Measurements from ENCODE around the gene GPATCH2. TPM values are rescaled to one million over a fixed set of nuclear protein-coding genes. Genes with fewer than 3 reads are reported as not detected.

The GPATCH2 gene
- total and polyA plus RNA-seq, 3 experiments from 2014 or later, result 3.7 to 9.9 (median 9.5) TPM

DNA sequence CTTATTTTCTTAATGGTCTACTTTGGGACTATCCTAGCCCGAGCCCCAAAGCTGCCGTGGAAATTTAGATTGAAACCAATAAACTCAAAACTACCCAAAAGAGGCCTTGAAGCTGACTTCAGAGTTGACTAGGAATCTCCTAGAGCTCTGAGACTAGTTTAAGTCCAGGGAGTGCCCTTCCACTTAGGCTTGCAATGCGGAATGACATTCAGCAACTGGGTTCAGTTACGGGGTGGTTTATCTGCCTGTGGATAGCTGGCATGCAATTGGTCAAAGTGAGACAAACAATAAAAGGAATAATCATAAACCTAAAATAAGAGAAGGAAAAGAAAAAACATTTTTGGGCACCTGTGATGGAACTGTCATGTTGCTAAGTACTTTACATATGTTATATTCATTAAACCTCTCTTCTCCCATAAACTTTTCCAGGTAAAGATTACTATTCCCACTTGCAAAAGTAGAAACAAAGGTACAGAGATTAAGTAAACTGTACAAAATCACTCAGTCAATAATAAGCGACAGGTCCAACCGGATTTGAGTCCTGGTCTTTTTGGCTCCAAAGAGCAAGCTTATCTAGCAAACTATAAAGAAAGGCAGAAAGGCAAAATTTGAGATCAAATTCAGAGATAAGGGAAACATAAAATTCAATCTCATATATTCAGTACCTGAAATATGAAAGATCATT is 56.5 kb downstream of the GPATCH2 start:
- H3K27me3 Mint-ChIP-seq, result no peaks in the 10 kb centered on the region
- POLR2A ChIA-PET, result no interaction called here
- no peak overlapping the region for H3K27ac Mint-ChIP-seq
- peaks cover 0 to 3% (median 0%) of the 10 kb centered on the region in 3 donors for H3K4me1 Mint-ChIP-seq
- no peaks in the 10 kb centered on the region for H3K9me3 ChIP-seq (ENCODE audit: low read length)
- H3K9me3 Mint-ChIP-seq, result no peaks in the 10 kb centered on the region
- H3K36me3 ChIP-seq (ENCODE audit: insufficient read depth, low read length), result no peaks in the 10 kb centered on the region
- no peaks in the 10 kb centered on the region for H3K4me1 ChIP-seq (ENCODE audit: insufficient read depth, low read length)
- no peak overlapping the region for H3K27ac ChIP-seq (ENCODE audit: low read depth, low read length)
- peaks cover 0 to 13% (median 0%) of the 10 kb centered on the region in 3 donors for H3K36me3 Mint-ChIP-seq
- H3K4me3 ChIP-seq (ENCODE audit: low read length), result no peak overlapping the region
- CTCF ChIA-PET, result no interaction called here
- no peak for DNase-seq
- H3K4me3 Mint-ChIP-seq, result no peak overlapping the region
- H3K27me3 ChIP-seq (ENCODE audit: insufficient read depth, low read length, poor library complexity, severe bottlenecking), result no peaks in the 10 kb centered on the region

DNA sequence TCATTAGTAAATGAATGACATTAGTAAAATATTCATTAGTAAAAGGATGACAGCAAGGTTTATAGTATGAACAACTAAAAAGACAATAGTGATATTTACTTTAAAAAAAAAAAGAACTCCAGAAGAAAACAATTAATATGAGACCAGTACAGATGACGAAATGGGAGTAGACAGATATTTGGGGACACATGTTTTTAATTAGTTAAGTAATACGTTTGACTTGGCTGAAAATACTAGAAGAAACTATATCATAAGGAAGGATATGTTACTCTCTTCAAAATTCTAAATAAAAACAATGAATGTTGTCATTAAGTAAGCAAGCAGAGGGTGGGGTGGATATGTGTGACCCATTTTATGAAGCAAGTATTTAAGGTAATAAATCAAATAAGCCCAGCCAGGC is 61.9 kb downstream of the GPATCH2 start:
- CTCF ChIA-PET, result no interaction called here
- Mint-ChIP-seq H3K4me3 (no peak overlapping the region), H3K4me1 (peaks cover 0 to 3% (median 0%) of the 10 kb centered on the region in 3 donors), H3K9me3 (peaks cover 0 to 3% (median 0%) of the 10 kb centered on the region in 5 donors), H3K27ac (no peak overlapping the region), H3K27me3 (no peaks in the 10 kb centered on the region), H3K36me3 (peaks cover 4 to 19% (median 5%) of the 10 kb centered on the region in 3 donors)
- Histone ChIP-seq H3K27ac (ENCODE audit: low read depth, low read length) (no peak overlapping the region), H3K4me1 (ENCODE audit: insufficient read depth, low read length) (no peaks in the 10 kb centered on the region), H3K36me3 (ENCODE audit: insufficient read depth, low read length) (no peaks in the 10 kb centered on the region), H3K27me3 (ENCODE audit: insufficient read depth, low read length, poor library complexity, severe bottlenecking) (no peaks in the 10 kb centered on the region), H3K4me3 (ENCODE audit: low read length) (no peak overlapping the region), H3K9me3 (ENCODE audit: low read length) (no peaks in the 10 kb centered on the region)
- no peak for DNase-seq
- POLR2A ChIA-PET, result no interaction called here

DNA sequence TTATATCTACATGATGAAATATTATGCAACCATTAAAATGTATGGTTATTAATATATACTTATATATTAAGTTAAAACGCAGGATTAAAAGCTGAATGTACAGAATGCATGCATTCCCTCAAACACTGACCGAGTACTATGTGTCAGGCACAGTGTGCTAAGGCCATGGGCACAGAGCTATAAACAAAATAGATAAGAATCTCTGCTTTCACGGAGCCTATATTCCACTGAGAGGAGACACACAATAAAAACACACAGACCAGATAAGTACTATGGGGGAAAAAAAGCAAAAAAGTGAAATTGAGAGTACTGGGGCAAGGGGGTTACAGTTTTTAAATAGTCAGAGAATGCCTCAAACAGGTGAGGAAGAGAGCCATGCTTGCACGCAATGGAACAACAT is 62.7 kb downstream of the GPATCH2 start:
- H3K4me1 Mint-ChIP-seq, result peaks cover 0 to 3% (median 0%) of the 10 kb centered on the region in 3 donors
- CTCF ChIA-PET, result no interaction called here
- peaks cover 7 to 19% (median 7%) of the 10 kb centered on the region in 3 donors for H3K36me3 Mint-ChIP-seq
- Histone ChIP-seq H3K4me1 (ENCODE audit: insufficient read depth, low read length) (no peaks in the 10 kb centered on the region), H3K4me3 (ENCODE audit: low read length) (no peak overlapping the region), H3K27me3 (ENCODE audit: insufficient read depth, low read length, poor library complexity, severe bottlenecking) (no peaks in the 10 kb centered on the region), H3K27ac (ENCODE audit: low read depth, low read length) (no peak overlapping the region), H3K9me3 (ENCODE audit: low read length) (no peaks in the 10 kb centered on the region), H3K36me3 (ENCODE audit: insufficient read depth, low read length) (no peaks in the 10 kb centered on the region)
- no peaks in the 10 kb centered on the region for H3K27me3 Mint-ChIP-seq
- no peak overlapping the region for H3K4me3 Mint-ChIP-seq
- peaks cover 0 to 3% (median 0%) of the 10 kb centered on the region in 5 donors for H3K9me3 Mint-ChIP-seq
- no peak for DNase-seq
- H3K27ac Mint-ChIP-seq, result no peak overlapping the region
- POLR2A ChIA-PET, result no interaction called here

DNA sequence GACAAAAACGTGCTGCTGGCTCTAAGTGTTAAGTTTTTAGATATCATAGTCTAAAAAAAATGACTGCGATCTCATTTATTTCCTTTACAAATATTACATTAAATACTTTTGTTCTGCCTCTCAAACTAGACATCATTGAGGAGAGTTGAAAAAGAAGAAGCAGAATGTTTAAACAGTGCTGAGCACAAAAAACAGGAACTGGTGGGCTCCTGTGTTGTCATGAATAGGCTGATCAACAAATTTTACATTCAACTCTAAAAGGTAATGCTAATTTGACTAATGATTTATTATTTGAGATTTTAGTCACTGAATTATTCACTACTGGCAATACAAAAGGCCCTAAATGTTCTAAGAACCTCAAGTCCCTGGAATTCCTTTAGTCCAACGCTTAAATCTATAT is 66.1 kb downstream of the GPATCH2 start:
- Histone ChIP-seq H3K9me3 (ENCODE audit: low read length) (no peaks in the 10 kb centered on the region), H3K4me1 (ENCODE audit: insufficient read depth, low read length) (no peaks in the 10 kb centered on the region), H3K27ac (ENCODE audit: low read depth, low read length) (no peak overlapping the region), H3K27me3 (ENCODE audit: insufficient read depth, low read length, poor library complexity, severe bottlenecking) (no peaks in the 10 kb centered on the region), H3K36me3 (ENCODE audit: insufficient read depth, low read length) (no peaks in the 10 kb centered on the region), H3K4me3 (ENCODE audit: low read length) (no peak overlapping the region)
- H3K9me3 Mint-ChIP-seq, result peaks cover 0 to 3% (median 0%) of the 10 kb centered on the region in 5 donors
- peaks cover 7 to 21% (median 14%) of the 10 kb centered on the region in 3 donors for H3K36me3 Mint-ChIP-seq
- POLR2A ChIA-PET, result no interaction called here
- no peaks in the 10 kb centered on the region for H3K27me3 Mint-ChIP-seq
- no peak overlapping the region for H3K4me3 Mint-ChIP-seq
- no peak overlapping the region for H3K27ac Mint-ChIP-seq
- no peaks in the 10 kb centered on the region for H3K4me1 Mint-ChIP-seq
- CTCF ChIA-PET, result no interaction called here
- DNase-seq, result no peak

DNA sequence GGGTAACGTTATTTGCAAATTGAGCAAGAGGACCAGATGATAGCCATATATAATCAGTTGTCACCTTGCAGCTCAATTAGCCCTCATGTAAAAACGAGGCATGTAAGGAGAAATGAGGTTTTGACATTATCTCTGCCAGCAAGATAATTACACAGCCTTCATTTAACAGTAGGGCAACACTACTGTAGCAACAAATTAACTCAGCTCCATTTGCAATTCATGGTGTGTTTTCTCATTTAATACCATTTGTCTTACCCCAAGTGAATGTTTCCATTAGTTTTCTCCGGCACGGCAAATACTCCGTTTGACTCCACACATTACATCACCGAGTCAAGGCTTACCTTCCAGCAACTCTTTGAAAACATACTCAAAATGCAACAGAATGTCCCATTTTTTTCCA is 66.7 kb downstream of the GPATCH2 start:
- no peaks in the 10 kb centered on the region for H3K27me3 Mint-ChIP-seq

DNA sequence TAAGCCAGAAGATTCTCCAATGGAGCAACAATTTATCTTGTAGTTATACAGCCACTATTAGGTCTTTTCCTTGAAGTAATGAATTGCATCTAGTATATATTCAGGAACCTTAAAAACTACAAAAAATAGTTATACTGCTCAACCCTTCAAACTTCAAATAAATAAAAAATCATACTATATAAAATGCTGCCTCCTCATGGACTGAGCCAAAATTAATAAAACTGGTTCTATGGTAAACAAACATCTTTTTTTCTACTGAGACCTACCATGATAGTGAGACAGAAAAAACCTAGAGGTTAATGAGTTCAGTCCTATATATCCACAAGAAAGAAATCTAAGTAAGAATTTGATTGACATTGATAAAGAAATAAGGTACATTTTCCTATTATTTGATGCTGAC is 67.7 kb downstream of the GPATCH2 start:
- peaks cover 7 to 29% (median 16%) of the 10 kb centered on the region in 3 donors for H3K36me3 Mint-ChIP-seq
- no peak overlapping the region for H3K27ac Mint-ChIP-seq

More for the DNA sequence above, 66.7 kb downstream of the GPATCH2 start:
- no peaks in the 10 kb centered on the region for H3K9me3 ChIP-seq (ENCODE audit: low read length)
- H3K4me3 ChIP-seq (ENCODE audit: low read length), result no peak overlapping the region
- ChIA-PET CTCF (no interaction called here), POLR2A (no interaction called here)
- H3K27ac Mint-ChIP-seq, result no peak overlapping the region
- no peak overlapping the region for H3K27ac ChIP-seq (ENCODE audit: low read depth, low read length)
- H3K36me3 ChIP-seq (ENCODE audit: insufficient read depth, low read length), result no peaks in the 10 kb centered on the region
- H3K4me1 Mint-ChIP-seq, result no peaks in the 10 kb centered on the region
- peaks cover 7 to 25% (median 16%) of the 10 kb centered on the region in 3 donors for H3K36me3 Mint-ChIP-seq
- DNase-seq, result no peak
- no peaks in the 10 kb centered on the region for H3K27me3 ChIP-seq (ENCODE audit: insufficient read depth, low read length, poor library complexity, severe bottlenecking)
- no peak overlapping the region for H3K4me3 Mint-ChIP-seq
- H3K4me1 ChIP-seq (ENCODE audit: insufficient read depth, low read length), result no peaks in the 10 kb centered on the region
- peaks cover 0 to 3% (median 0%) of the 10 kb centered on the region in 5 donors for H3K9me3 Mint-ChIP-seq

DNA sequence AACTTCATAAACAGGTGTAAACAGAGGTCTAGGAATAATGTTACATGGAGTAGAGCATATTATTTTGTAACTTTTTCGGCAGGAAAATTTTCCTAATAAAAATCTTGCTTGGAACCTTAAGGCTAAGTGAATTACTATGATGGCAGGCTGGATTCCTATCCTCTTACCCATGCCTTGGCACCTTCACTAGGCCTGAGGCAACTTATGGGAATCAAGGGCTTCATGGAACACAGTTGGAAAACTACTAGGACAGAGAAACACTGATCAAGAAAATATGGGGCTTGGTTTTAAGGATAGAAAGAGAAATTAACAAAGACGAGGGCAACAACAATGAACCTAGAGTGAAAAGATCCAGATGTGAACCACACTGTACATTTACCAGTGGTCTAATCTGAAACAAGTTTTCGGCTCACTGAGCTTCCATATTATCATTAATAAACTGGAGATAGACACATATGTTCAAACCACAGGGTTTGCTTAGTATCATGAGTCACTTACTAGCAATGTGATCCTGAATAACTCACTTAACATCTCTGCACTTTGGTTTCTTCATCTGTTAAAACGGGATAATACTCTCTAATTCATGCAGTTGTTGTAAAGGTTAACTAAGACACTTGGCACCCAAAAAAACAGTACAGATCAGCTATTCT is 68.5 kb downstream of the GPATCH2 start:
- ChIA-PET POLR2A (no interaction called here), CTCF (no interaction called here)
- H3K27ac Mint-ChIP-seq, result no peak overlapping the region
- Histone ChIP-seq H3K4me1 (ENCODE audit: insufficient read depth, low read length) (no peaks in the 10 kb centered on the region), H3K27me3 (ENCODE audit: insufficient read depth, low read length, poor library complexity, severe bottlenecking) (no peaks in the 10 kb centered on the region), H3K36me3 (ENCODE audit: insufficient read depth, low read length) (no peaks in the 10 kb centered on the region), H3K9me3 (ENCODE audit: low read length) (no peaks in the 10 kb centered on the region), H3K27ac (ENCODE audit: low read depth, low read length) (no peak overlapping the region), H3K4me3 (ENCODE audit: low read length) (no peak overlapping the region)
- no peaks in the 10 kb centered on the region for H3K4me1 Mint-ChIP-seq
- no peak for DNase-seq
- peaks cover 7 to 37% (median 16%) of the 10 kb centered on the region in 3 donors for H3K36me3 Mint-ChIP-seq
- no peak overlapping the region for H3K4me3 Mint-ChIP-seq
- peaks cover 0 to 2% (median 0%) of the 10 kb centered on the region in 5 donors for H3K9me3 Mint-ChIP-seq
- H3K27me3 Mint-ChIP-seq, result no peaks in the 10 kb centered on the region

More for the DNA sequence above, 67.7 kb downstream of the GPATCH2 start:
- POLR2A ChIA-PET, result no interaction called here
- no peak overlapping the region for H3K4me3 ChIP-seq (ENCODE audit: low read length)
- no peak for DNase-seq
- CTCF ChIA-PET, result no interaction called here
- Mint-ChIP-seq H3K9me3 (no peaks in the 10 kb centered on the region), H3K4me3 (no peak overlapping the region), H3K27me3 (no peaks in the 10 kb centered on the region), H3K4me1 (no peaks in the 10 kb centered on the region)
- H3K4me1 ChIP-seq (ENCODE audit: insufficient read depth, low read length), result no peaks in the 10 kb centered on the region
- no peak overlapping the region for H3K27ac ChIP-seq (ENCODE audit: low read depth, low read length)
- H3K27me3 ChIP-seq (ENCODE audit: insufficient read depth, low read length, poor library complexity, severe bottlenecking), result no peaks in the 10 kb centered on the region
- no peaks in the 10 kb centered on the region for H3K9me3 ChIP-seq (ENCODE audit: low read length)
- H3K36me3 ChIP-seq (ENCODE audit: insufficient read depth, low read length), result no peaks in the 10 kb centered on the region

DNA sequence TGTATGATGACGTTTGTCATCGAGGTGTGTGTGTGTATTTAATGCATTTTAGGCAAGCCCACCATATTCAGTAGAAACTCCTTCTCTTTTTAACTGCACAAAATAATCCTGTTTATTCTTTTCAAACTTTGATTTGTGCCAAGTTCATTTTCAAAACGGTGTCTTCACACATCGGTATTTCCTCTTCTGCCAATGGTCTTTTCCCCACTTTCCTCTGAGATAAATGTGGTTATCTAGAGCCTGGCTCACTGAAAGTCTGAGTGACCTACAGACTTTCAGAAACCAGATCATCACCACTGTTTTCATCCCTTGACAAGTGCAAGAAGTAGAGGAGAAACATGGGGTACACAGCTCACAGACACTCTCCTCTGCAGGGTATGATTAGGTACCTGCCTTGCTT is 69.4 kb downstream of the GPATCH2 start:
- Mint-ChIP-seq H3K4me3 (no peak overlapping the region), H3K4me1 (no peaks in the 10 kb centered on the region), H3K36me3 (peaks cover 7 to 38% (median 16%) of the 10 kb centered on the region in 3 donors), H3K27me3 (no peaks in the 10 kb centered on the region), H3K9me3 (peaks cover 0 to 2% (median 0%) of the 10 kb centered on the region in 5 donors), H3K27ac (no peak overlapping the region)
- Histone ChIP-seq H3K9me3 (ENCODE audit: low read length) (no peaks in the 10 kb centered on the region), H3K36me3 (ENCODE audit: insufficient read depth, low read length) (no peaks in the 10 kb centered on the region), H3K4me1 (ENCODE audit: insufficient read depth, low read length) (no peaks in the 10 kb centered on the region), H3K27ac (ENCODE audit: low read depth, low read length) (no peak overlapping the region), H3K27me3 (ENCODE audit: insufficient read depth, low read length, poor library complexity, severe bottlenecking) (no peaks in the 10 kb centered on the region), H3K4me3 (ENCODE audit: low read length) (no peak overlapping the region)
- no peak for DNase-seq
- POLR2A ChIA-PET, result no interaction called here
- CTCF ChIA-PET, result no interaction called here

All from CD8-positive, alpha-beta memory T cell (primary cell).